ENCODE data around the gene ZDHHC17. TPM values are rescaled to one million over a fixed set of nuclear protein-coding genes. Genes with fewer than 3 reads are reported as not detected.

The ZDHHC17 gene, protein sequence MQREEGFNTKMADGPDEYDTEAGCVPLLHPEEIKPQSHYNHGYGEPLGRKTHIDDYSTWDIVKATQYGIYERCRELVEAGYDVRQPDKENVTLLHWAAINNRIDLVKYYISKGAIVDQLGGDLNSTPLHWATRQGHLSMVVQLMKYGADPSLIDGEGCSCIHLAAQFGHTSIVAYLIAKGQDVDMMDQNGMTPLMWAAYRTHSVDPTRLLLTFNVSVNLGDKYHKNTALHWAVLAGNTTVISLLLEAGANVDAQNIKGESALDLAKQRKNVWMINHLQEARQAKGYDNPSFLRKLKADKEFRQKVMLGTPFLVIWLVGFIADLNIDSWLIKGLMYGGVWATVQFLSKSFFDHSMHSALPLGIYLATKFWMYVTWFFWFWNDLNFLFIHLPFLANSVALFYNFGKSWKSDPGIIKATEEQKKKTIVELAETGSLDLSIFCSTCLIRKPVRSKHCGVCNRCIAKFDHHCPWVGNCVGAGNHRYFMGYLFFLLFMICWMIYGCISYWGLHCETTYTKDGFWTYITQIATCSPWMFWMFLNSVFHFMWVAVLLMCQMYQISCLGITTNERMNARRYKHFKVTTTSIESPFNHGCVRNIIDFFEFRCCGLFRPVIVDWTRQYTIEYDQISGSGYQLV
- 10 to 100 TPM; 12.6 to 29.6 (median 19.4) TPM for total RNA-seq
- polyA plus RNA-seq: 1 to 10 TPM; 9.4 to 9.8 TPM
- long read RNA-seq, donor 1, full-length matches to known transcripts: 2 of 7 reads
- long read RNA-seq, donor 1, partial matches to known transcripts: 2 of 7 reads
- long read RNA-seq, donor 1, other reads (novel, unspliced or antisense): 3 of 7 reads
- long read RNA-seq, donor 2, full-length matches to known transcripts: 8 of 20 reads
- long read RNA-seq, donor 2, partial matches to known transcripts: 6 of 20 reads
- long read RNA-seq, donor 2, other reads (novel, unspliced or antisense): 6 of 20 reads
- long read RNA-seq, donor 3, full-length matches to known transcripts: 7 of 7 reads
- long read RNA-seq, donor 3, partial matches to known transcripts: 0 of 7 reads
- long read RNA-seq, donor 3, other reads (novel, unspliced or antisense): 0 of 7 reads

DNA sequence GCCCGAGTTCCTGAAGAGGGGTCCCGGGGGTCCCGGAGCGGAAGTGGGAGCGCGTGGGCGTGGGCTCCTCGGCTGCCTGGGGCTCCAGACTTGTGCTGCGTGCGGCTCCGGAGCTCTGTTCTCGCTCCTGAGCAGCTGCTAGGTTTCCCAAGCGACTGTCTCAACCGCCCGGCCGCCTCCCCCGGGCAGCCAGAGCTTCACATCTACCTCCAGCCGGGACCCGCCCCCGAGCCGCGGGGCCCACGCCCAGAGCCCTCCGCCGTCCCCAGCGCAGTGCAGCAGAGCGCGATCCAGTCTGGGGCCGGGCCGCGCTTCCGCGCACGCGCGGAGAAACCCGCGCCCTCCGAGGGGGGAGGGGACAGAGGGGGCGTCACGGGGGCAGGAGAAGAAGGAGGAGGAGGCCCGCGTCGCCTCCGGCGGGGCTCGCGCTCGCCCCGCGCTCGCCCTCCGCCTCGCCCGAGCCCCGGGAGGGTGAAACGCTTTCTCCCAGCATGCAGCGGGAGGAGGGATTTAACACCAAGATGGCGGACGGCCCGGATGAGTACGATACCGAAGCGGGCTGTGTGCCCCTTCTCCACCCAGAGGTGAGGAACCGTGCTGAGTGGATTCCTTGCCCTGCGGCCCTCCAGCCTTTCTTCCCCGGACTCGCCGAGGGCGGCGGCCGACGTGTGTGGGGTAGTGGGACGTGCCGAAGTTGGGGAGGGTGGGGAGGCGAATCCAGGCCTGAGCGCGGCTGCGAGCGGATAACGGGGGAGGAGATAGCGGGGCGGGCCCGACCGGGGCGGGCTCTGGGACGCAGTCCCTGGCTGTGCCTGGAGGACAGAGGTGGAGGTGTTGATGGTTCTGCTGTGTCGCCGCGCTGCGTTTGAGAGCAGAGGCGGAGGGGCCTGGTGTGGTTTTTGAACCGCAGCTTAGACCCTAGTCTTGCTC, at the start of gene ZDHHC17:
TSS of gene ZDHHC17 (plus strand) at position 370 of the 930 bp plus-strand sequence. CDS start at position 492, 122 bp downstream.
- intact Hi-C loops (cut with DNase I): loop anchor here in 2 of 10 donors (1.0 to 2.0 kb wide), 3 partner anchors 17 to 115 kb away; partner anchors contain the start of gene CSRP2 (in 2 of the 2)
- 0 to 1% (median 1%) methylated on average over 43 to 93 of the region's 93 CpGs for WGBS, 4 donors
- peak in 1 of 2 donors; percentile 51 for TF ChIP-seq POLR2A (IDR thresholded peaks at IDR 0.05)
- TF ChIP-seq, protein P1, sequence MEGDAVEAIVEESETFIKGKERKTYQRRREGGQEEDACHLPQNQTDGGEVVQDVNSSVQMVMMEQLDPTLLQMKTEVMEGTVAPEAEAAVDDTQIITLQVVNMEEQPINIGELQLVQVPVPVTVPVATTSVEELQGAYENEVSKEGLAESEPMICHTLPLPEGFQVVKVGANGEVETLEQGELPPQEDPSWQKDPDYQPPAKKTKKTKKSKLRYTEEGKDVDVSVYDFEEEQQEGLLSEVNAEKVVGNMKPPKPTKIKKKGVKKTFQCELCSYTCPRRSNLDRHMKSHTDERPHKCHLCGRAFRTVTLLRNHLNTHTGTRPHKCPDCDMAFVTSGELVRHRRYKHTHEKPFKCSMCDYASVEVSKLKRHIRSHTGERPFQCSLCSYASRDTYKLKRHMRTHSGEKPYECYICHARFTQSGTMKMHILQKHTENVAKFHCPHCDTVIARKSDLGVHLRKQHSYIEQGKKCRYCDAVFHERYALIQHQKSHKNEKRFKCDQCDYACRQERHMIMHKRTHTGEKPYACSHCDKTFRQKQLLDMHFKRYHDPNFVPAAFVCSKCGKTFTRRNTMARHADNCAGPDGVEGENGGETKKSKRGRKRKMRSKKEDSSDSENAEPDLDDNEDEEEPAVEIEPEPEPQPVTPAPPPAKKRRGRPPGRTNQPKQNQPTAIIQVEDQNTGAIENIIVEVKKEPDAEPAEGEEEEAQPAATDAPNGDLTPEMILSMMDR (IDR thresholded peaks at IDR 0.05): no peak
- peak within 1 kb of the TSS; percentile 92 to 98 (median 97) for H3K27ac ChIP-seq
- H3K4me3 ChIP-seq: peak within 1 kb of the TSS; percentile 69 to 97 (median 84)
- DNase-seq (peak; percentile 91 to 96 (median 93)), ATAC-seq (peak; percentile 89 to 97 (median 96))
- peaks cover 0 to 49% (median 32%) of the 10 kb centered on the region in 12 donors for H3K4me1 ChIP-seq
- H3K9me3 ChIP-seq: no peaks in the 10 kb centered on the region
- no peaks in the 10 kb centered on the region for H3K27me3 ChIP-seq
- peaks cover 0 to under 1% (median 0%) of the 10 kb centered on the region in 9 donors for H3K36me3 ChIP-seq

DNA sequence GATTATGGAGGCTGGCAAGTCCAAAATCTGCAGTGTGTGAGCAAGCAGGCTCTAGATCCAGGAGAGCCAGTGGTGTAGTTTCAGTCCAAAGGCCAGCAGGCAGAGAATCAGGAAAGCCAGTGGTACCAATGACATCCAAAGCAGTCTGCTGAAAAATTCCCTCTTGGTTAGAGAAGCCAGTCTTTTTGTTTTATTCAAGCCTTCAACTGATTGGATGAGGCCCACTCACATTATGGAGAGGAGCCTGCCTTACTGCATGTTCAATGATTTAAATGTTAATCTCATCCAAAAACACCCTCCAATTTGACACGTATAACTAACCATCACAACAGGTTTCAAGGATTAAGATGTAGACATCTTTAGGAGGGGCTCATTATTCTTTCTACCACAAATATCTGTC, 49.5 kb upstream of the ZDHHC17 start:
- peaks cover 0 to 5% (median 0%) of the 10 kb centered on the region in 12 donors for H3K4me1 ChIP-seq
- no peak overlapping the region for H3K27ac ChIP-seq
- no peak overlapping the region for H3K4me3 ChIP-seq
- whole genome bisulfite sequencing, 4 donors: 93 to 100% (median 95%) methylated on average over 1 of the region's 1 CpG
- intact Hi-C loops (cut with DNase I): loop anchor here in 1 of 10 donors (5.0 kb wide), 1 partner anchor 33 kb away; no protein-coding TSS in a partner anchor
- DNase-seq: no peak
- no peaks in the 10 kb centered on the region for H3K9me3 ChIP-seq
- no peak for ATAC-seq
- TF ChIP-seq, protein P1 (IDR thresholded peaks at IDR 0.05): no peak
- no peak for TF ChIP-seq POLR2A (IDR thresholded peaks at IDR 0.05)
- H3K36me3 ChIP-seq: no peaks in the 10 kb centered on the region
- H3K27me3 ChIP-seq: no peaks in the 10 kb centered on the region

DNA sequence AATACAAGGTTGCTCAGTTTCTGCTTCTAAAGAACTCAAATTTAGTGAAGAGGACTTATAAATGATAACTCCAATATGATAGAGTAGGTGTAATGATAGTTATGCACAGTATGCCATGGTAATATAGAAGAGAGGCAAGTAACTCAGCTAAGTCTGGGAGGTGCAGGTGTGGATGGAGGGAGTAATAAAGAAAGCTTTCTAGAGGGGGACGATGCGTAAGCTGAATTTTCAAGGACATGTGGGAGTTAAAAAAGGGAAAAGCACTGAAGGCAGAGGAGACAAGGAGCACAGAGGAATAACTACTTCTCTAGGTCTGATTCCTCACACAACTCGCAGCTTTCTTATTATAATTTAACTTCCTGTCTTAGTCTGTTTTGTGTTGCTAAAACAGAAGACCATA, 49.1 kb upstream of the ZDHHC17 start:
- Histone ChIP-seq H3K27me3 (no peaks in the 10 kb centered on the region), H3K36me3 (no peaks in the 10 kb centered on the region), H3K9me3 (no peaks in the 10 kb centered on the region), H3K4me1 (peaks cover 0 to 5% (median 0%) of the 10 kb centered on the region in 12 donors), H3K4me3 (no peak overlapping the region), H3K27ac (no peak overlapping the region)
- intact Hi-C loops (cut with DNase I): loop anchor here in 1 of 10 donors (5.0 kb wide), 1 partner anchor 32 kb away; no protein-coding TSS in a partner anchor
- DNase-seq: no peak
- no peak for ATAC-seq
- no peak for TF ChIP-seq POLR2A (IDR thresholded peaks at IDR 0.05)
- TF ChIP-seq, protein P1 (IDR thresholded peaks at IDR 0.05): no peak
- WGBS, 4 donors: 85 to 89% (median 86%) methylated on average over 3 of the region's 3 CpGs
